ENCODE data around the gene ITPR3. TPM values are rescaled to one million over a fixed set of nuclear protein-coding genes. Genes with fewer than 3 reads are reported as not detected.

ITPR3 gene
- total RNA-seq, 1 donor from 2014 or later = 4.7 TPM

- Histone ChIP-seq H3K27me3 (ENCODE audit: control insufficient read depth in 3 of 3, insufficient read depth in 3 of 3, low read length in 3 of 3) (no peaks in the 10 kb centered on the region), H3K9ac (ENCODE audit: low read depth in 1 of 3, low read length in 3 of 3) (peak overlapping the region; percentile 61 to 77 (median 73)), H3K27ac (ENCODE audit: low read depth, low read length) (peak overlapping the region; percentile 96), H3K36me3 (ENCODE audit: control insufficient read depth in 3 of 3, insufficient read depth in 3 of 3, low read length in 3 of 3) (peaks cover 35 to 46% (median 42%) of the 10 kb centered on the region in 3 donors), H3K9me3 (ENCODE audit: control insufficient read depth in 3 of 3, low read length in 3 of 3) (no peaks in the 10 kb centered on the region), H3K4me3 (ENCODE audit: low read length in 3 of 3) (peak overlapping the region in 2 of 3 donors; percentile 28 to 45), H3K4me1 (ENCODE audit: control insufficient read depth in 3 of 3, insufficient read depth in 3 of 3, low read length in 3 of 3) (peaks cover 94 to 98% (median 96%) of the 10 kb centered on the region in 3 donors)
These were observed 111.3 kb downstream of the ITPR3 start for GRCh38 chr6:33732385-33732784.

- Histone ChIP-seq H3K9me3 (ENCODE audit: control insufficient read depth in 3 of 3, low read length in 3 of 3) (no peaks in the 10 kb centered on the region), H3K36me3 (ENCODE audit: control insufficient read depth in 3 of 3, insufficient read depth in 3 of 3, low read length in 3 of 3) (peaks cover 33 to 41% (median 37%) of the 10 kb centered on the region in 3 donors), H3K4me3 (ENCODE audit: low read length in 3 of 3) (peak overlapping the region; percentile 13 to 51 (median 22)), H3K27me3 (ENCODE audit: control insufficient read depth in 3 of 3, insufficient read depth in 3 of 3, low read length in 3 of 3) (no peaks in the 10 kb centered on the region), H3K9ac (ENCODE audit: low read depth in 1 of 3, low read length in 3 of 3) (peak overlapping the region; percentile 57 to 77 (median 73)), H3K4me1 (ENCODE audit: control insufficient read depth in 3 of 3, insufficient read depth in 3 of 3, low read length in 3 of 3) (peaks cover 94 to 98% (median 96%) of the 10 kb centered on the region in 3 donors), H3K27ac (ENCODE audit: low read depth, low read length) (peak overlapping the region; percentile 96)
These were observed 111.9 kb downstream of the ITPR3 start for GRCh38 chr6:33732817-33733708.

GRCh38 chr6:33733709-33734007 is 112.5 kb downstream of the ITPR3 start:
- peaks cover 94 to 98% (median 96%) of the 10 kb centered on the region in 3 donors for H3K4me1 ChIP-seq (ENCODE audit: control insufficient read depth in 3 of 3, insufficient read depth in 3 of 3, low read length in 3 of 3)
- H3K9ac ChIP-seq (ENCODE audit: low read depth in 1 of 3, low read length in 3 of 3) = peak overlapping the region; percentile 57 to 77 (median 73)
- H3K27ac ChIP-seq (ENCODE audit: low read depth, low read length) = peak overlapping the region; percentile 96
- H3K27me3 ChIP-seq (ENCODE audit: control insufficient read depth in 3 of 3, insufficient read depth in 3 of 3, low read length in 3 of 3) = no peaks in the 10 kb centered on the region
- H3K4me3 ChIP-seq (ENCODE audit: low read length in 3 of 3) = peak overlapping the region in 2 of 3 donors; percentile 13 to 22
- no peaks in the 10 kb centered on the region for H3K9me3 ChIP-seq (ENCODE audit: control insufficient read depth in 3 of 3, low read length in 3 of 3)
- peaks cover 34 to 40% (median 40%) of the 10 kb centered on the region in 3 donors for H3K36me3 ChIP-seq (ENCODE audit: control insufficient read depth in 3 of 3, insufficient read depth in 3 of 3, low read length in 3 of 3)

GRCh38 chr6:33735216-33735615 is 114.1 kb downstream of the ITPR3 start:
- H3K27me3 ChIP-seq (ENCODE audit: control insufficient read depth in 3 of 3, insufficient read depth in 3 of 3, low read length in 3 of 3) = no peaks in the 10 kb centered on the region
- no peaks in the 10 kb centered on the region for H3K9me3 ChIP-seq (ENCODE audit: control insufficient read depth in 3 of 3, low read length in 3 of 3)
- H3K4me1 ChIP-seq (ENCODE audit: control insufficient read depth in 3 of 3, insufficient read depth in 3 of 3, low read length in 3 of 3) = peaks cover 96 to 98% (median 97%) of the 10 kb centered on the region in 3 donors
- peaks cover 39 to 51% (median 39%) of the 10 kb centered on the region in 3 donors for H3K36me3 ChIP-seq (ENCODE audit: control insufficient read depth in 3 of 3, insufficient read depth in 3 of 3, low read length in 3 of 3)
- H3K9ac ChIP-seq (ENCODE audit: low read depth in 1 of 3, low read length in 3 of 3) = peak overlapping the region in 2 of 3 donors; percentile 34 to 73
- peak overlapping the region; percentile 96 for H3K27ac ChIP-seq (ENCODE audit: low read depth, low read length)
- H3K4me3 ChIP-seq (ENCODE audit: low read length in 3 of 3) = peak overlapping the region in 2 of 3 donors; percentile 2 to 12

GRCh38 chr6:33737267-33738026 is 116.3 kb downstream of the ITPR3 start:
- Histone ChIP-seq H3K4me3 (ENCODE audit: low read length in 3 of 3) (peak overlapping the region in 2 of 3 donors; percentile 10 to 29), H3K36me3 (ENCODE audit: control insufficient read depth in 3 of 3, insufficient read depth in 3 of 3, low read length in 3 of 3) (peaks cover 38 to 43% (median 43%) of the 10 kb centered on the region in 3 donors), H3K27me3 (ENCODE audit: control insufficient read depth in 3 of 3, insufficient read depth in 3 of 3, low read length in 3 of 3) (no peaks in the 10 kb centered on the region), H3K4me1 (ENCODE audit: control insufficient read depth in 3 of 3, insufficient read depth in 3 of 3, low read length in 3 of 3) (peaks cover 92 to 95% (median 94%) of the 10 kb centered on the region in 3 donors), H3K9me3 (ENCODE audit: control insufficient read depth in 3 of 3, low read length in 3 of 3) (no peaks in the 10 kb centered on the region), H3K9ac (ENCODE audit: low read depth in 1 of 3, low read length in 3 of 3) (peak overlapping the region; percentile 68 to 84 (median 69)), H3K27ac (ENCODE audit: low read depth, low read length) (peak overlapping the region; percentile 88)

GRCh38 chr6:33738153-33738552 is 117.0 kb downstream of the ITPR3 start:
- Histone ChIP-seq H3K9ac (ENCODE audit: low read depth in 1 of 3, low read length in 3 of 3) (peak overlapping the region; percentile 68 to 84 (median 69)), H3K27me3 (ENCODE audit: control insufficient read depth in 3 of 3, insufficient read depth in 3 of 3, low read length in 3 of 3) (no peaks in the 10 kb centered on the region), H3K9me3 (ENCODE audit: control insufficient read depth in 3 of 3, low read length in 3 of 3) (no peaks in the 10 kb centered on the region), H3K27ac (ENCODE audit: low read depth, low read length) (peak overlapping the region; percentile 88), H3K36me3 (ENCODE audit: control insufficient read depth in 3 of 3, insufficient read depth in 3 of 3, low read length in 3 of 3) (peaks cover 32 to 43% (median 43%) of the 10 kb centered on the region in 3 donors), H3K4me3 (ENCODE audit: low read length in 3 of 3) (peak overlapping the region in 2 of 3 donors; percentile 4 to 52), H3K4me1 (ENCODE audit: control insufficient read depth in 3 of 3, insufficient read depth in 3 of 3, low read length in 3 of 3) (peaks cover 92 to 95% (median 94%) of the 10 kb centered on the region in 3 donors)

- Histone ChIP-seq H3K4me3 (ENCODE audit: low read length in 3 of 3) (peak overlapping the region in 1 of 3 donors; percentile 52), H3K9ac (ENCODE audit: low read depth in 1 of 3, low read length in 3 of 3) (peak overlapping the region; percentile 57 to 84 (median 69)), H3K36me3 (ENCODE audit: control insufficient read depth in 3 of 3, insufficient read depth in 3 of 3, low read length in 3 of 3) (peaks cover 27 to 39% (median 38%) of the 10 kb centered on the region in 3 donors), H3K9me3 (ENCODE audit: control insufficient read depth in 3 of 3, low read length in 3 of 3) (no peaks in the 10 kb centered on the region), H3K27me3 (ENCODE audit: control insufficient read depth in 3 of 3, insufficient read depth in 3 of 3, low read length in 3 of 3) (peaks cover 0 to 1% (median 0%) of the 10 kb centered on the region in 3 donors), H3K27ac (ENCODE audit: low read depth, low read length) (peak overlapping the region; percentile 88), H3K4me1 (ENCODE audit: control insufficient read depth in 3 of 3, insufficient read depth in 3 of 3, low read length in 3 of 3) (peaks cover 90 to 95% (median 94%) of the 10 kb centered on the region in 3 donors)
These were observed 117.8 kb downstream of the ITPR3 start for GRCh38 chr6:33738879-33739278.

GRCh38 chr6:33739571-33739970 is 118.4 kb downstream of the ITPR3 start:
- peaks cover 21 to 34% (median 33%) of the 10 kb centered on the region in 3 donors for H3K36me3 ChIP-seq (ENCODE audit: control insufficient read depth in 3 of 3, insufficient read depth in 3 of 3, low read length in 3 of 3)
- peak overlapping the region in 2 of 3 donors; percentile 25 to 49 for H3K4me3 ChIP-seq (ENCODE audit: low read length in 3 of 3)
- peaks cover 0 to 5% (median 0%) of the 10 kb centered on the region in 3 donors for H3K27me3 ChIP-seq (ENCODE audit: control insufficient read depth in 3 of 3, insufficient read depth in 3 of 3, low read length in 3 of 3)
- no peaks in the 10 kb centered on the region for H3K9me3 ChIP-seq (ENCODE audit: control insufficient read depth in 3 of 3, low read length in 3 of 3)
- peak overlapping the region; percentile 57 to 84 (median 69) for H3K9ac ChIP-seq (ENCODE audit: low read depth in 1 of 3, low read length in 3 of 3)
- peak overlapping the region; percentile 88 for H3K27ac ChIP-seq (ENCODE audit: low read depth, low read length)
- H3K4me1 ChIP-seq (ENCODE audit: control insufficient read depth in 3 of 3, insufficient read depth in 3 of 3, low read length in 3 of 3) = peaks cover 89 to 95% (median 93%) of the 10 kb centered on the region in 3 donors

GRCh38 chr6:33740204-33740608 is 119.1 kb downstream of the ITPR3 start:
- H3K4me1 ChIP-seq (ENCODE audit: control insufficient read depth in 3 of 3, insufficient read depth in 3 of 3, low read length in 3 of 3) = peaks cover 86 to 93% (median 89%) of the 10 kb centered on the region in 3 donors
- H3K4me3 ChIP-seq (ENCODE audit: low read length in 3 of 3) = peak overlapping the region in 2 of 3 donors; percentile 25 to 64
- peak overlapping the region; percentile 88 for H3K27ac ChIP-seq (ENCODE audit: low read depth, low read length)
- peaks cover 16 to 30% (median 27%) of the 10 kb centered on the region in 3 donors for H3K36me3 ChIP-seq (ENCODE audit: control insufficient read depth in 3 of 3, insufficient read depth in 3 of 3, low read length in 3 of 3)
- H3K9me3 ChIP-seq (ENCODE audit: control insufficient read depth in 3 of 3, low read length in 3 of 3) = no peaks in the 10 kb centered on the region
- H3K27me3 ChIP-seq (ENCODE audit: control insufficient read depth in 3 of 3, insufficient read depth in 3 of 3, low read length in 3 of 3) = peaks cover 0 to 5% (median 0%) of the 10 kb centered on the region in 3 donors
- H3K9ac ChIP-seq (ENCODE audit: low read depth in 1 of 3, low read length in 3 of 3) = peak overlapping the region; percentile 62 to 84 (median 69)

All from skeletal muscle tissue (tissue), 4 donors.